Lower leg skin (tissue), 4 donors: ENCODE data around the gene SMG1. TPM values are rescaled to one million over a fixed set of nuclear protein-coding genes. Genes with fewer than 3 reads are reported as not detected.

ENCODE experiments used
- DNase-seq, 2 donors: peaks; one replicate each; pipeline ENCODE4 v3.0.0-alpha.2; 2019; ENCODE audit warnings: low spot score in 2 of 2
- H3K4me3 ChIP-seq: fragments of 200-600 bp; sonication (generic); 2 replicates; pipeline ENCODE4 v1.5.1; 2017; ENCODE audit warnings: mild to moderate bottlenecking, low read depth; ENCODE audit not compliant: poor library complexity, severe bottlenecking
- CTCF ChIP-seq, 3 donors: fragments of 450-650 bp; IDR thresholded peaks; one replicate each; pipeline ENCODE4 v1.5.1; 2016; ENCODE audit warnings: antibody characterized with exemption in 3 of 3, mild to moderate bottlenecking in 3 of 3, moderate library complexity in 2 of 3
- POLR2A ChIP-seq, 2 donors: fragments of 450-650 bp; IDR thresholded peaks; one replicate each; pipeline ENCODE4 v1.6.1; 2016 to 2017; ENCODE audit warnings: antibody characterized with exemption in 2 of 2, mild to moderate bottlenecking in 1 of 2, moderate library complexity in 1 of 2
- WGBS, 2 donors: methylation state at CpG; one replicate each; pipeline ENCODE4 v1.1.5; 2018; 5-methylcytosine and 5-hydroxymethylcytosine counted together
- intact Hi-C: fragments of 100-400 bp; cut with DNase I; formaldehyde crosslinking; loops from one replicate; pipeline ENCODE4 v1.15.0; 2023; ENCODE audit warnings: low total_unique reads
- total RNA-seq, 4 donors: library from RNA; depleted of rRNA; stranded (reverse); fragments of >200 nt; gene quantifications; one replicate each; pipeline ENCODE4 v1.1.0, GENCODE V29; 2016

SMG1 gene
- total RNA-seq, 4 donors from 2014 or later = 86.4 to 187 (median 105) TPM

GRCh38 chr16:18816286-18816685 lies 109.9 kb downstream of the SMG1 start:
- intact Hi-C loops = no loop called here
- WGBS, 2 donors = 76 to 83% methylated on average over 3 of the region's 3 CpGs
- TF ChIP-seq POLR2A (IDR thresholded peaks at IDR 0.05) (no peak), CTCF (IDR thresholded peaks at IDR 0.05) (no peak)
- H3K4me3 ChIP-seq = no peak overlapping the region
- DNase-seq = no peak

DNA sequence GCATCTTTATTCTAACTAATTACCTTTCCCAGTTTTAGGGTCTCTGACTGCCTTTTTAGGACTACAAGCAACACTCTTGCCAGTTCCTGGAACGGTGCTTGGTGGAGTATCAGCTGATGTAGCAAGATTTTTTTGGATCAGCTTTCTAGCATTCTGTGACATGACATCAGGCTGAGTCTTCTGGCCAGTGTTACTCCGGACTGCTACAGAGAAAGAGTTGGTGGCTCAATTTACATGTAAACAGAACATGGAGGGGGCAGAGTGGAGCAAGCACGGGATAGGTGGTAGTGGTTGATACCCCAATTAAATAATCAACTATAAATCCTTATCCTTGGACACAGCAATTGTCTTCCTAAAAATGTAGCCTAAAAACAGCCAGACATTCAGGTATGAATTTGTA lies 114.3 kb downstream of the SMG1 start:
- 93 to 96% methylated on average over 3 of the region's 3 CpGs for WGBS, 2 donors
- no peak for DNase-seq
- no peak overlapping the region for H3K4me3 ChIP-seq
- intact Hi-C loops = no loop called here
- TF ChIP-seq CTCF (IDR thresholded peaks at IDR 0.05) = no peak
- TF ChIP-seq POLR2A (IDR thresholded peaks at IDR 0.05) = no peak

- H3K4me3 ChIP-seq = no peak overlapping the region
- intact Hi-C loops = no loop called here
- WGBS, 2 donors = 95 to 96% methylated on average over 13 of the region's 13 CpGs
- no peak for DNase-seq
- no peak for TF ChIP-seq POLR2A (IDR thresholded peaks at IDR 0.05)
- TF ChIP-seq CTCF (IDR thresholded peaks at IDR 0.05) = no peak
These were observed 117.0 kb downstream of the SMG1 start for GRCh38 chr16:18809165-18809564.

DNA sequence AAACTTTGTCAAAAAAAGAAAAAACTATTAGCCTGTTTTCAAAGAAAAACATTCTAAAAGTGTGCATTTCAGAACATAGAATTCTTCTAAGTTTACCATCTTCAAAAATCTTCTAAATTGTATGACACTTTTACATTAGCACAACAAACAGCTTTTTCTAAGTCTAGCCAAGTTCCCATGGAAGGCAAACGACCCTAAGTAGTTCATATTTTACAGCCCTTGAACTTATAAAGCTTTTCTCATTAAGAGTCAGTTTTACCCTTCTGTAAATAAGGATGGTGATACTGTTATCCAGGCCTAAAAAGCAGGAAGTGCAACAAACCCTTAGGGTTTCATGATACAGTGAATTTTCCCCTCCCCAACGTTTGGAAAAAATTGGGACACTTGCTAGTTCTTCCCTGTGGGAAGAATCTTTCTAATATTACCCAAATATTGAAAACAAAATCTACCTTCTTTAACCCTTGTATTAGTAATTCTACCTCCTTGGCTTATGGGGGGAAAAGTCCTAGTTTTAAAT lies 120.9 kb downstream of the SMG1 start:
- H3K4me3 ChIP-seq = no peak overlapping the region
- no peak for DNase-seq
- intact Hi-C loops = no loop called here
- 15 to 20% methylated on average over 2 of the region's 2 CpGs for WGBS, 2 donors
- no peak for TF ChIP-seq POLR2A (IDR thresholded peaks at IDR 0.05)
- TF ChIP-seq CTCF (IDR thresholded peaks at IDR 0.05) = no peak

- no peak overlapping the region for H3K4me3 ChIP-seq
- intact Hi-C loops = loop anchor here (5.0 kb wide), 1 partner anchor 163 kb away; no protein-coding TSS in a partner anchor
- no peak for DNase-seq
- 61 to 63% methylated on average over 3 of the region's 3 CpGs for WGBS, 2 donors
- no peak for TF ChIP-seq CTCF (IDR thresholded peaks at IDR 0.05)
- no peak for TF ChIP-seq POLR2A (IDR thresholded peaks at IDR 0.05)
These were observed 121.7 kb downstream of the SMG1 start for GRCh38 chr16:18804540-18804939.
